H54 (cell line): ENCODE data around the gene CFAP74.

Experiments
- DNase-seq: peaks from one replicate; pipeline ENCODE4 v3.0.0; 2011; ENCODE audit warnings: low spot score, mixed read lengths; ENCODE audit not compliant: insufficient read length
- FAIRE-seq: peaks from 3 replicates; lab custom pipeline; 2011; peaks lifted over from hg19 to GRCh38; lab: Jason Lieb, UNC
- POLR2A ChIP-seq: IDR thresholded peaks from 2 replicates; pipeline ENCODE4 v1.6.1; 2011; ENCODE audit warnings: low read depth, mild to moderate bottlenecking, low read length

Gene CFAP74

DNA sequence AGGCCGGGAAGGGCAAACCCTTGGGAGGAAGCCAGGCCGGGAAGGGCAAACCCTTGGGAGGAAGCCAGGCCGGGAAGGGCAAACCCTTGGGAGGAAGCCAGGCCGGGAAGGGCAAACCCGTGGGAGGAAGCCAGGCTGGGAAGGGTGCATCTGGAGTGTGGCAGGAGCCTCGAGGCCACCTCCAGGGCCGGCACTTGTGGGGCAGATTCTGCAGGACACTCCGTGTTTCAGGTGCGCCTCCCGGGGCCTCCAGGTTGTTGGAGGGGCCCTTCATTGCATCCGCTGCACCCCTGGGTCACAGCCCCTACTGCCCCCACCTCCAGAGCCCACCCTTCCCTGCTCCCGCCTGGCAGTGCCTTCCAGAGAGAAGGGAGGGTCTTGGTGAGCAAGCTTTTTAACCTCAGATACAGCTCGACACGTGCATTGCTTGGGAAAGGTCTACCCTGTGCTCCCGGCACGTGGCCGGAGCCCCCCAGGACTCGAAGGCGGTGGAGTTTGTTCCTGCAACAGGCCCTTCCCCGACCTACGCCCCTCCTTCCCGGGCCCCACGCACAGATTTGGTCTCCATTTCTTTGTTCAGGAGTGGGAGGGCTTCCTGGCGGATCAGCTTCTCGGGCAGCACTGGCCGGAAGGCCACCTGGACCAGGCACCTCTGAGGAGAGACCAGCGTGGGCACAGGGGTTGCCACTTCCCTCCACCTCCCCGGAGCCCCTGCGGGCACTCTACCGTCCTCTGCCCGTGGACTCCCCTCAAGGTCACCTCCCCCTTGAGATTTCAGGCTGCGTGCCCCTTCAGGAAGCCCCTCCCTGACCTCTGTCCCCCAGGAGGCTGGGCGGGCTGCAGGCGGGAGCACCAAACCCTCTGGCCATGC is 75.1 kb downstream of the CFAP74 start:
- FAIRE-seq (no peak), DNase-seq (no peak)
- no peak for TF ChIP-seq POLR2A

DNA sequence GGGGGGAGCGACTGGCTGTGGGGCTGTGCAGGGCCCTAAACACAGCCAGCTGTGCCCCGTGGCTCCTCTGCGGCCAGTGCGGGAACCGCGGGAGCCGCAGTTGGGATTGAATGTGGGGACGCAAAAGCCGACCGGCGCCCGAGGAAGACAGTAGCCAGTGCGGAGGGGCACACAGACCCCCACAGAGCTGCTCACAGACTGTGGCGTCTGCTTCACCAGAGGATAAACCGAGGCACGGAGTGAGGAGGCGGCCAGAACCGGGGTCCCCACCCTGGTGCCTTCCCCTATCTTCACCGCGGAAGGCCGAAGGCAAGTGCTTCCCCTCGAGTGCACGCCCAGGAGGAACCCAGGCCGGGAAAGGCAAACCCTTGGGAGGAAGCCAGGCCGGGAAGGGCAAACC is 75.8 kb downstream of the CFAP74 start:
- DNase-seq, result no peak
- FAIRE-seq, result no peak
- TF ChIP-seq POLR2A, result no peak

DNA sequence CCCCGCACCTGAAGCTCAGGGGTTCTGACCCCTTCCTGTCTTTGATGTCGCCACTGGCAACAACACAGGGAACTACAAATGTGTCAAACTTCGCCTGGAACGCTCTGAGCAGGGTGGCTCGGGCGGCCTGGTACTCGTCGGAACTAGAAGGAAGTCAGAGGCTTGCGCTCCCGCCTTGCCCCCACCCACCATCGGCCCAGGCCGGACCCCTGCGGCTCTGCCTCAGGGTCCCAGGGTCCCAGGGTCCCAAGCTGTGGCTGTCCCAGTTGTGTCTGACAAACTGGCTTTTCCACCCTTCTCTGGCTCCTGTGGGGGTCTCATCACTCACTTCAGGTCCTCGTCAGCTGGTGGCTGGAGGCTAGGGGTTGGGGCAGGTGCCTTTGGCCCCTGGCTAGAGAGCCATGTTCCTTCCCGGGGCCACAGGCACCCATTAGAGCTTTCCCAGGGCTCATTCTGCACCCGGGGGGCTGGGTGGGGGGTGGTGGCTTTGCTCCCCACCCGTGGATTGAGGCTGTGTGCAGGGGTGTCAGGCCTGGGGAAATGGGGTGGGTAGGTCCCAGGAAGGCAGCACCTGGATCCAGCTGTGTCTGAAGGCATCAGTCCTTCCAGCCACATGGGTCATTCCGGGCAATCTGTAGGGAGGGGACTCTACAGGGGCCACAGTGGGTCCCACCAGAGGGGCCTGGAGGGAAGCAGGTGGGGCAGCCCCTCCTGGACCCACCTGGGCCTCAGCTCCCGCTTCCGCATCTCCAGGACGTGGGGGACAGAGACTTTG is 76.5 kb downstream of the CFAP74 start:
- DNase-seq (no peak), FAIRE-seq (no peak)
- TF ChIP-seq POLR2A, result no peak

DNA sequence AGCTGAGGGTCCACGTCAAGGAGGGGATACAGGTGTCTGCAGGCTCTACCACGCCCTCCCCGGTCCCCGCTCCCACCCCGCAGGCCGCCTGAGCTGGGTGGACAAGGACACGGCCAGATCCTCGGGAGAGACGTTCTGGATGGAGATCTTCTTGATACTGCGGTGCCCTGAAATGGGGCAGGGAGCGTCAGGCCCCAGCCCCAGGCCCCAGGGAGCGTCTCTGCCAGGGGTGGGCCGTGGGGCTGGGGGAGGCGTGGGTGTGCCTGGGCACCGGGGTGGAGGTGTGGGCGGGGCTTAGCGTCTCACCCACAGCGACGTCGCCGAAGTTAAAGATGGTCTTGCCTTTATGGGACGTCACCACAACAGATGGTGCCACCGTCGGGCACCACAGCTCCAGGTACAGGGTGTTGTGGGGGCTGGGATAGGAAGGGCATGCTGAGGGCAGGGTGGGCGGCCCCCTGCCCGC is 77.2 kb downstream of the CFAP74 start:
- FAIRE-seq (no peak), DNase-seq (no peak)
- TF ChIP-seq POLR2A, result no peak

DNA sequence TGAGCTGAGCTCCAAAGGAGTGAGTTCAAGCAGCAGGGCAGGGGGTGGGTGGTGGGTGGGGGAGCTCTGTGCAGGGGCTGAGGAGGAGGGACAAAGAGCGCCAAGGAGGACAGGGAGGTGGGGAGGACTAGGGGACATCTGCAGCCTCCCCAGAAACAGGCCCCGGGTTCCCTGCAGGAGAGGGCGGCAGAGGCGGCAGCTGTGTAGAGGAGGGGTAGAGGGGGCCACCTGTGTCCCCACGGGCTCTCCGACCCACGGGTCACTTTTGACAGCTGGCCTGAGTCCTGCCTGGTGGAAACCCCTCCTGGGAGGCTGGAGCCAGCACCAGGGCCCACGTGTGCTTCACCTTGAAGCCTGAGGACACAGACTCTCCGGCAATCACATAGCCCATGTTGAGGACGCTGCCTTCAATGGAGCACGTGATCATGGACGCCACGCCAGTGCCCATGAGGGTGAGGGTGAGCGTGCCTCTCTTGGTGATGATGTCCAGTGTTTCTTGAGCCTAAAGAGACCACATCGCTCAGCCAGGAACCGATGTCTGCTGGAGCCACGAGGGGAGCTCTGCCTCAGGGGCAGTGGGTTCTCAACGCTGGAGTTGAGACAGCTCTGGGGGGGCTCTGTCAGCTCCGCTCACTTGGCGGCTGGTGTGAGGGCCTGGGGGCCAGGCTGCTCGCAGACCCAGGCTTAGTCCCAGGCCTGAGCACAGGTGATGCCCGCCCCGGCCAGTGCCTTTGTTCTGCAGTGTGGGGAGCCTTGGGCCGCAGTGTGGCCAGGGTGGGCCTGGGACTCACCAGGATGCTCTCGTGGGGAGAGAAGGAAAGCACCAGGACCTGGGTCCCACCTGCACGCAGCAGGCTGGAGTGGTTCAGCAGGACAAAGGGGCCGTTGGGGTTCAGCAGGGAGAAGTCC is 77.9 kb downstream of the CFAP74 start:
- TF ChIP-seq POLR2A, result no peak
- DNase-seq (no peak), FAIRE-seq (no peak)

DNA sequence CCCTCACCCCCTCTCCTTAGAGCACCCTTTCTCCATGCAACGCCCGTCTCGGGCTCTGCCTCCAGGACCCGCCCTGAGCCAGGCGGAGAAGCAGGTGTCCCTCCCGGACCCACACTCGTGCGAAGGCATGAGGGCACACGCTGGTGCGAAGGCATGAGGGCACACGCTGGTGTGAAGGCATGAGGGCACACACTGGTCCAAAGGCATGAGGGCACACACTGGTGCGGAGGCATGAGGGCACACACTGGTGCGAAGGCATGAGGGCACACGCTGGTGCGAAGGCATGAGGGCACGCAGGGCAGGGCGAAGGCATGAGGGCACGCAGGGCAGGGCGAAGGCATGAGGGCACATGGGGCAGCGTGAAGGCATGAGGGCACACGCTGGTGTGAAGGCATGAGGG is 78.7 kb downstream of the CFAP74 start:
- no peak for DNase-seq
- FAIRE-seq, result no peak
- TF ChIP-seq POLR2A, result no peak

DNA sequence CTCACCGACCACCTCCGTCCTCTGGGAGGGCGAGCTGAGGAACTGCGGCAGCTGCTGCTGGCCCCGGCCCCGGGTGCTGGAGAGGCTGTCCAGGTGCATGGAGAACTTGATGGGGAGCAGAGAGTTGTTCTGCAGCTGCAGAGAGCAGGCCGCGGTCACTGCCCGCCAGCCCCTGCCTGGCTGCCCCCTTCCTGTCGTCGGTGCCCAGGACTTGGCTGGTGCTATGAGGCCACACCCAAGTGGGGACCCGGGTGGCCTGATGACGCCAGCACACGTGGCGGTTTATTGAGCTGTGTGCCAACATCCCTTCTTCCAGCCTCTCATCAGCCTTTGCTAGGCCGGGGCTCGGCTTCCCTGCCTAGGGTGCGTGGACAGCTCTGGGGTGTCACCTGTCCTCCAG is 79.2 kb downstream of the CFAP74 start:
- no peak for TF ChIP-seq POLR2A
- no peak for FAIRE-seq
- no peak for DNase-seq

DNA sequence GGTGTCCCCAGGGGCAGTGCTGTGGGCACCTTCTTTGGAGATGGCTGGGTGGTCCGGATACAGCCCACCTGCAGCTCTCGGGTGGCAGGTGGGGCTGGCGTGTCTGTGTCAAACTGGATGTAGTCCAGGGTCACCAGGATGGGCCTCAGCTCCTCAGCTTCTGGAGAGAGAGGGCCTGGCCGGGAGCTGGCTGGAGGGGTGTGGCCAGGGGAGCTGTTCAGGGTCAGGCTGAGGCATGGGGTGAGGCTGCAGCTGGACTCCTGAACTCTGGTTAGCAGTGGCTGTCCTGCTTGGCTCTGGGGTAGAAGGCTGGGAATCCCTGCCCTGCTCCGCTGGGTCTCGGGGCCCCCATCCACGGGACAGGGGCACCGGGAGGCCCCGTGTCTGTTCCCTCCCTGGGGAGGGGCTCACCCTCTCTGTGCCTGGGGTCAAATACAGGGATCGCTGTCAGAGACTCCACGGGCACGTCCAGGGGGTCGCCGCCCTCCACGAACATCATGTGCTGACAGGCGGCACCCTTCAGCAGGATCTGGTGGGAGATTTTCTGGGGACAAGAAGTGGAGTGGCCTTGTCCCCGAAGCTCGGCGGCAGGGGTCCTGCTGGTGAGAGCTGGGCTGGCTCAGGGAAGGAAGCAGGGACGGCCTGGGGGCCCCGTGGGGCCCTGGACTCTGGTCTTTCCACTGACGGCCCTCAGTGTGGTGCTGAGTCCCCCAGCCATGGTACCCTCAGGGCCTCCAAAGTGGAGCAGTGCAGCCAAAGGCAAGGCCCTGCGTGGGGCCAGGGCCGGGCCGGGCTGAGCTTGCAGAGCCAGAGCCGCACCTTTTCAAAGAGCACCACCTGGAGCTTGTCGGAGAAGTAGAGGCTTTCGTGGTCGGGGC is 80.4 kb downstream of the CFAP74 start:
- TF ChIP-seq POLR2A, result no peak
- FAIRE-seq, result no peak
- peak; percentile 36 for DNase-seq

DNA sequence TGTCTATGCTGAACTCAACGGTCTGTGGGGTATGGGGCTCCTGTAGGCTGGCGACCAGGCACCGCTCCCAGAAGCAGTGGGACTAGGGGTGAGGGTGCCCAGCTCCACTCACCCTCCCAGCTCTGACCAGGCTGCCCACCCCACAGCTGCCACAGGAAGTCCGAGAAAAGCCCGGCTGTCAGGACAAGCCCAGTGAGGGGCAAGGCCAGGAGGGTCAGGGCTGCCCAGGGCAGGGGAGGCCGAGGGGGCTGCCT is 81.0 kb downstream of the CFAP74 start:
- DNase-seq (no peak), FAIRE-seq (no peak)
- no peak for TF ChIP-seq POLR2A

DNA sequence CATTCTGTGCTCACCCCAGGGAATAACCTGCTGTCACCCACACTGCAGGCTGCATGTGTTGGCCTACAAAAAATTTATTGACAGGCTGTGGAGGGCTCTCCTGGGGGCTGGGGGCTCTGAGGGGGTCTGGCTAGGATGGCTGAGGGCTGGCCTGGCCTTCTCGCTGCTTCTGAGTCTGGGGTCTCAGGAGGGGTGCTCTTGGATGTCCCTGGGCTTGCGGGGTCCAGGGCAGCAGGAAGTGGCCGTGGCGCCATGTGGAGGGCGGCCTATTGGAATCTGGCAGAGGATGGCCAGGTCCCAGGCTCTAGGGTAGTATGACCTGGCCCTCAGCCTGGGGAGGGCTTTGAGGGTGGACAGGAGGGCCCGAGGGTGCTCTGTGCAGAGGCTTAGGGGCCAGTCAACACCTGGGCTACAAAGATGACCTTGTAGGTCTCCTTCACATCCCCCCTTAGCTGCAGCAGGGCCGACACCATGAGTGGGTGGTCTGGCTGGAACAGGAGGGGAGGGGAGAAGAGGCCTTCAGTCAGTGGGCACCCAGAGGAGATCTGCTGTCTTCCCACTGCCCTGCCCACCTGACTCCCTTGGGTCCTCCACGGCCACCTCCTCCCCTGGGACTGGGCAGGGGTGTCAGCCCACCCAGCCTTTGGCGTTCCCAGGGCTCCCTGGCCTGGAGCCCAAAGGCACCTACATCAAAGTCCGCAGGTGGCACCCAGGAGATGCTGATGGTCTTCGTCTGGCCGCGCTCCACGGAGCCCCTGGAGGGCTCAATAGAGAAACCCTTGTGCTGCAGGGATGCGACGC is 81.5 kb downstream of the CFAP74 start:
- no peak for FAIRE-seq
- no peak for TF ChIP-seq POLR2A
- DNase-seq, result no peak

DNA sequence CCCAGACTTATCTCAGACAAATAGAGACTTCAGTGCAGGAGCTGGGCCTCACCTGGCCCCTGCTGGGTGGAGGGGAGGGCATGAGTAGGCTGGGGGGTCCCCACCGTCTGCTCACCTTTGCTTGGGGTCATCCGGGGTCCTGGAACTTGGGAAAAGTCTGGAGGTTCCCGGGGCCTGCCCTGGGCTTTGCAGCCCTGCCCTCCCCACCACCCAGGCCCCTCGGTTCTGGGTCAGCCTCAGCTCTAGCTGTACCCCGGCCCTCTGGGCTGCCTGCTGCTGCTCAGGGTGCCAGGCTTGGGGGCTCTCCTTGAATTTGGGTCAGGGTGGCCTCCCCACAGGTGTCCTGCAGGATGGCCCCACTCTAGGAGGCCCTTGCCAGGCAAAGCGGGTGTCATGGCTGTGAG is 82.1 kb downstream of the CFAP74 start:
- DNase-seq (no peak), FAIRE-seq (no peak)
- TF ChIP-seq POLR2A, result no peak
